Liver (tissue), 9 donors: ENCODE data around the gene NUDT22. TPM values are rescaled to one million over a fixed set of nuclear protein-coding genes. Genes with fewer than 3 reads are reported as not detected.

ENCODE experiments used
- DNase-seq: peaks from one replicate; pipeline ENCODE4 v3.0.0-alpha.2; 2017; ENCODE audit warnings: low spot score
- H3K27ac ChIP-seq, 2 donors: one replicate each; pipeline ENCODE4 v1.7.0; 2013; ENCODE audit warnings: inconsistent platforms in 2 of 2, low read length in 2 of 2, control low read depth in 1 of 2, low read depth in 1 of 2, mild to moderate bottlenecking in 1 of 2
- H3K27me3 ChIP-seq, 4 donors: one replicate each; pipeline versions ENCODE4 v1.6.1 to v1.7.0; 2013; ENCODE audit warnings: low read length in 3 of 4, inconsistent platforms in 1 of 4, mild to moderate bottlenecking in 1 of 4, moderate library complexity in 1 of 4; ENCODE audit not compliant: control insufficient read depth in 4 of 4, insufficient read depth in 4 of 4
- H3K36me3 ChIP-seq, 4 donors: one replicate each; pipeline versions ENCODE4 v1.6.1 to v1.7.0; 2013; ENCODE audit warnings: low read length in 3 of 4, mild to moderate bottlenecking in 3 of 4, low read depth in 1 of 4, moderate library complexity in 1 of 4; ENCODE audit not compliant: control insufficient read depth in 4 of 4, insufficient read depth in 3 of 4
- H3K4me1 ChIP-seq, 4 donors: one replicate each; pipeline versions ENCODE4 v1.6.1 to v1.7.0; 2013; ENCODE audit warnings: low read length in 3 of 4, mild to moderate bottlenecking in 3 of 4, moderate library complexity in 1 of 4; ENCODE audit not compliant: control insufficient read depth in 4 of 4, insufficient read depth in 4 of 4
- H3K4me3 ChIP-seq, 3 donors: one replicate each; pipeline versions ENCODE4 v1.6.1 to v1.7.0; 2013; ENCODE audit warnings: low read length in 3 of 3, control low read depth in 1 of 3, low read depth in 1 of 3, mild to moderate bottlenecking in 1 of 3
- H3K9ac ChIP-seq, 2 donors: one replicate each; pipeline ENCODE4 v1.7.0; 2013; ENCODE audit warnings: low read length in 2 of 2, mild to moderate bottlenecking in 2 of 2, moderate library complexity in 2 of 2, control low read depth in 1 of 2, low read depth in 1 of 2
- H3K9me3 ChIP-seq, 4 donors: one replicate each; pipeline versions ENCODE4 v1.6.1 to v1.7.0; 2013; ENCODE audit warnings: low read length in 3 of 4; ENCODE audit not compliant: control insufficient read depth in 4 of 4
- ATF3 ChIP-seq: IDR thresholded peaks from 2 replicates; pipeline ENCODE4 v1.6.1; 2016; ENCODE audit warnings: antibody characterized with exemption
- CTCF ChIP-seq: fragments of 150-350 bp; IDR thresholded peaks from 2 replicates; pipeline ENCODE4 v1.5.1; 2017; ENCODE audit warnings: improper control_type of control experiment, low read depth, low read length; ENCODE audit not compliant: missing input control
- EGR1 ChIP-seq, 2 donors: IDR thresholded peaks; 2 replicates each; pipeline ENCODE4 v1.6.1; 2016 to 2018; ENCODE audit warnings: antibody characterized with exemption in 2 of 2, low read depth in 2 of 2
- FOXA1 ChIP-seq: IDR thresholded peaks from 2 replicates; pipeline ENCODE4 v1.6.1; 2016; ENCODE audit warnings: antibody characterized with exemption
- FOXA2 ChIP-seq: IDR thresholded peaks from 2 replicates; pipeline ENCODE4 v1.6.1; 2016; ENCODE audit warnings: antibody characterized with exemption
- GABPA ChIP-seq, 2 donors: IDR thresholded peaks in 1 of 2; conservative IDR thresholded peaks in 1 of 2; 2 replicates each; pipeline ENCODE4 v1.6.1; 2016; ENCODE audit warnings: antibody characterized with exemption in 2 of 2, mild to moderate bottlenecking in 1 of 2, moderate library complexity in 1 of 2
- HNF4A ChIP-seq, 2 donors: conservative IDR thresholded peaks; 2 replicates each; pipeline ENCODE4 v1.6.1; 2016; ENCODE audit warnings: antibody characterized with exemption in 2 of 2, mild to moderate bottlenecking in 2 of 2
- HNF4G ChIP-seq: IDR thresholded peaks from 2 replicates; pipeline ENCODE4 v1.6.1; 2016; ENCODE audit warnings: antibody characterized with exemption
- JUND ChIP-seq, 2 donors: IDR thresholded peaks; 2 replicates each; pipeline ENCODE4 v1.6.1; 2016; ENCODE audit warnings: antibody characterized with exemption in 2 of 2
- NR2F2 ChIP-seq: IDR thresholded peaks from 2 replicates; pipeline ENCODE4 v1.6.1; 2016; ENCODE audit warnings: antibody characterized with exemption
- RAD21 ChIP-seq, 2 donors: IDR thresholded peaks; 2 replicates each; pipeline ENCODE4 v1.6.1; 2016; ENCODE audit warnings: antibody characterized with exemption in 2 of 2, mild to moderate bottlenecking in 2 of 2
- REST ChIP-seq: IDR thresholded peaks from 2 replicates; pipeline ENCODE4 v1.6.1; 2016; ENCODE audit warnings: antibody characterized with exemption, mild to moderate bottlenecking
- RXRA ChIP-seq, 2 donors: IDR thresholded peaks; 2 replicates each; pipeline ENCODE4 v1.6.1; 2017 to 2018; ENCODE audit warnings: antibody characterized with exemption in 2 of 2, mild to moderate bottlenecking in 1 of 2
- SP1 ChIP-seq: IDR thresholded peaks from 2 replicates; pipeline ENCODE4 v1.6.1; 2018; ENCODE audit warnings: antibody characterized with exemption, mild to moderate bottlenecking
- TAF1 ChIP-seq: conservative IDR thresholded peaks from 2 replicates; pipeline ENCODE4 v1.6.1; 2016; ENCODE audit warnings: antibody characterized with exemption, mild to moderate bottlenecking
- YY1 ChIP-seq: IDR thresholded peaks from 2 replicates; pipeline ENCODE4 v1.6.1; 2016; ENCODE audit warnings: antibody characterized with exemption, mild to moderate bottlenecking
- WGBS: extraction: QIAGEN DNeasy Blood & Tissue Kit; methylation state at CpG from one replicate; pipeline ENCODE4 v1.1.7; 2013; 5-methylcytosine and 5-hydroxymethylcytosine counted together
- polyA plus RNA-seq, 2 donors: library from polyadenylated mRNA; stranded (reverse) in 1 of 2; unstranded in 1 of 2; fragments of 200-250 nt in 1 of 2; fragments of >200 nt in 1 of 2; fragmentation: Nextera tagmentation in 1 of 2; extraction: Ambion mirVana in 1 of 2; gene quantifications; one replicate each; pipeline versions ENCODE4 v1.2.1 to v1.2.3, GENCODE V29; 2013 to 2015
- total RNA-seq, 2 donors: library from RNA; depleted of rRNA; stranded (reverse); fragments of >200 nt; gene quantifications; one replicate each; pipeline ENCODE4 v1.2.3, GENCODE V29; 2014
- TF ChIP-seq, protein P1 (sequence below): IDR thresholded peaks from 2 replicates; pipeline ENCODE4 v1.6.1; 2016; ENCODE audit warnings: antibody characterized with exemption
- TF ChIP-seq, protein P2 (sequence below): IDR thresholded peaks from 2 replicates; pipeline ENCODE4 v1.6.1; 2016; ENCODE audit warnings: antibody characterized with exemption
- donor health status: healthy.
- donor health status: healthy.
- donor health status: healthy.
- donor health status: healthy.
- donor health status: healthy.

NUDT22 gene
- total and polyA plus RNA-seq, 4 donors, result 20.0 to 47.8 (median 41.2) TPM

DNA sequence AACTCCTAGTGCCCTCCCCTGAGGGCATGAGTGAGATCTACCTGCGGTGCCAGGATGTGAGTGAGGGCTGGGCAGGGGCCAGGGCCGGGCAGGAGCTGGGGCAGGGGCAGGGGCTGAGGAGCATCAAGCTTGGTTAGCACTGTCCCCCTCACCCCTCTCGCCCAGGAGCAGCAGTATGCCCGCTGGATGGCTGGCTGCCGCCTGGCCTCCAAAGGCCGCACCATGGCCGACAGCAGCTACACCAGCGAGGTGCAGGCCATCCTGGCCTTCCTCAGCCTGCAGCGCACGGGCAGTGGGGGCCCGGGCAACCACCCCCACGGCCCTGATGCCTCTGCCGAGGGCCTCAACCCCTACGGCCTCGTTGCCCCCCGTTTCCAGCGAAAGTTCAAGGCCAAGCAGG, 5.8 kb upstream of the NUDT22 start:
- TF ChIP-seq FOXA2, result no peak
- TF ChIP-seq, protein P1, sequence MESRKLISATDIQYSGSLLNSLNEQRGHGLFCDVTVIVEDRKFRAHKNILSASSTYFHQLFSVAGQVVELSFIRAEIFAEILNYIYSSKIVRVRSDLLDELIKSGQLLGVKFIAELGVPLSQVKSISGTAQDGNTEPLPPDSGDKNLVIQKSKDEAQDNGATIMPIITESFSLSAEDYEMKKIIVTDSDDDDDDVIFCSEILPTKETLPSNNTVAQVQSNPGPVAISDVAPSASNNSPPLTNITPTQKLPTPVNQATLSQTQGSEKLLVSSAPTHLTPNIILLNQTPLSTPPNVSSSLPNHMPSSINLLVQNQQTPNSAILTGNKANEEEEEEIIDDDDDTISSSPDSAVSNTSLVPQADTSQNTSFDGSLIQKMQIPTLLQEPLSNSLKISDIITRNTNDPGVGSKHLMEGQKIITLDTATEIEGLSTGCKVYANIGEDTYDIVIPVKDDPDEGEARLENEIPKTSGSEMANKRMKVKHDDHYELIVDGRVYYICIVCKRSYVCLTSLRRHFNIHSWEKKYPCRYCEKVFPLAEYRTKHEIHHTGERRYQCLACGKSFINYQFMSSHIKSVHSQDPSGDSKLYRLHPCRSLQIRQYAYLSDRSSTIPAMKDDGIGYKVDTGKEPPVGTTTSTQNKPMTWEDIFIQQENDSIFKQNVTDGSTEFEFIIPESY, result no peak
- TF ChIP-seq, protein P2, sequence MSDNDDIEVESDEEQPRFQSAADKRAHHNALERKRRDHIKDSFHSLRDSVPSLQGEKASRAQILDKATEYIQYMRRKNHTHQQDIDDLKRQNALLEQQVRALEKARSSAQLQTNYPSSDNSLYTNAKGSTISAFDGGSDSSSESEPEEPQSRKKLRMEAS, result no peak
- TF ChIP-seq TAF1, result no peak
- TF ChIP-seq JUND (IDR thresholded peaks at IDR 0.05), result no peak
- TF ChIP-seq GABPA (IDR thresholded peaks at IDR 0.05 in 1 of 2, conservative IDR thresholded peaks at IDR 0.05 in 1 of 2), result no peak
- no peak for TF ChIP-seq HNF4G
- no peak for TF ChIP-seq HNF4A (conservative IDR thresholded peaks at IDR 0.05)
- no peak for TF ChIP-seq SP1
- TF ChIP-seq ATF3, result no peak
- TF ChIP-seq YY1, result no peak
- no peak for TF ChIP-seq REST
- TF ChIP-seq RXRA (IDR thresholded peaks at IDR 0.05), result no peak
- no peak for TF ChIP-seq RAD21 (IDR thresholded peaks at IDR 0.05)
- no peak for TF ChIP-seq CTCF
- TF ChIP-seq FOXA1, result no peak
- TF ChIP-seq EGR1 (IDR thresholded peaks at IDR 0.05; ENCODE audit: low read depth in 2 of 2), result no peak
- TF ChIP-seq NR2F2, result no peak

More for the DNA sequence above, 5.8 kb upstream of the NUDT22 start:
- H3K27me3 ChIP-seq, result no peaks in the 10 kb centered on the region
- no peak overlapping the region for H3K27ac ChIP-seq
- no peak overlapping the region for H3K4me3 ChIP-seq
- peaks cover 9 to 22% (median 18%) of the 10 kb centered on the region in 4 donors for H3K4me1 ChIP-seq
- H3K9ac ChIP-seq, result no peak overlapping the region
- WGBS, result 95% methylated on average over 17 of the region's 17 CpGs
- H3K36me3 ChIP-seq, result peaks cover 0 to 24% (median 9%) of the 10 kb centered on the region in 4 donors
- no peaks in the 10 kb centered on the region for H3K9me3 ChIP-seq
- DNase-seq, result no peak
